T-cell (primary cell): ENCODE results near the gene NTM. TPM values are rescaled to one million over a fixed set of nuclear protein-coding genes. Genes with fewer than 3 reads are reported as not detected.

ENCODE experiments used
- ATAC-seq, 4 experiments: fragments of 200-7000 bp in 3 of 4; fragments of 150-1000 bp in 1 of 4; cut with Tn5 transposase; replicated peaks in 1 of 4; 1 replicate in 3 of 4; 2 replicates in 1 of 4; pipeline ENCODE4 v1.10.0; 2021; ENCODE audit warnings: moderate library complexity in 3 of 4, mild to moderate bottlenecking in 2 of 4, moderate number of reproducible peaks in 1 of 4
- CTCF ChIA-PET, 2 donors: fragments of 300-600 bp; sonication (Branson Sonifier 250); formaldehyde crosslinking; loops; one replicate each; lab custom pipeline; 2022; ENCODE audit warnings: antibody characterized with exemption in 2 of 2; lab: Charles Lee
- POLR2A ChIA-PET, 2 donors: fragments of 300-600 bp; sonication (Branson Sonifier 250); formaldehyde crosslinking; loops; one replicate each; lab custom pipeline; 2022; ENCODE audit warnings: antibody characterized with exemption in 2 of 2; lab: Charles Lee
- DNase-seq, 35 experiments: peaks; one replicate each; pipeline versions ENCODE4 v3.0.0 to v3.0.0-alpha.2; 2013 to 2023
- H3K27ac ChIP-seq: one replicate; pipeline ENCODE4 v1.5.1; 2013; ENCODE audit warnings: low read length
- H3K27me3 ChIP-seq, 2 experiments: replicated peaks in 1 of 2; 1 replicate in 1 of 2; 2 replicates in 1 of 2; pipeline versions ENCODE4 v1.6.1 to v1.7.0; 2013; ENCODE audit warnings: low read length in 1 of 2, mixed read lengths in 1 of 2; ENCODE audit not compliant: control insufficient read depth in 2 of 2, insufficient read depth in 2 of 2; ENCODE audit errors: extremely low read depth in 1 of 2
- H3K36me3 ChIP-seq, 2 donors: 1 replicate in 1 of 2; 2 replicates in 1 of 2; pipeline versions ENCODE4 v1.6.1 to v1.7.0; 2013; ENCODE audit warnings: low read length in 1 of 2; ENCODE audit not compliant: control insufficient read depth in 2 of 2, insufficient read depth in 1 of 2; ENCODE audit errors: extremely low read depth in 1 of 2
- H3K4me1 ChIP-seq, 2 experiments: 1 replicate in 1 of 2; 2 replicates in 1 of 2; pipeline versions ENCODE4 v1.6.1 to v1.7.0; 2013; ENCODE audit warnings: low read length in 2 of 2, mixed read lengths in 1 of 2; ENCODE audit not compliant: insufficient read depth in 2 of 2, control insufficient read depth in 1 of 2; ENCODE audit errors: extremely low read depth in 1 of 2
- H3K4me3 ChIP-seq, 2 donors: 1 replicate in 1 of 2; 2 replicates in 1 of 2; pipeline versions ENCODE4 v1.5.1 to v1.7.0; 2013; ENCODE audit warnings: mild to moderate bottlenecking in 2 of 2, low read length in 1 of 2, moderate library complexity in 1 of 2; ENCODE audit not compliant: control insufficient read depth in 1 of 2; ENCODE audit errors: extremely low read depth in 1 of 2
- H3K9me3 ChIP-seq: 2 replicates; pipeline ENCODE4 v1.7.0; 2013
- H3K27ac Mint-ChIP-seq, 2 donors: one replicate each; pipeline ENCODE4 v1.8.0; 2020 to 2021; ENCODE audit warnings: mild to moderate bottlenecking in 2 of 2, mixed read lengths in 2 of 2
- H3K27me3 Mint-ChIP-seq, 2 donors: one replicate each; pipeline ENCODE4 v1.8.0; 2021 to 2022; ENCODE audit warnings: mixed read lengths in 2 of 2
- H3K36me3 Mint-ChIP-seq: one replicate; pipeline ENCODE4 v1.8.0; 2021; ENCODE audit warnings: mixed read lengths
- H3K4me1 Mint-ChIP-seq, 3 donors: one replicate each; pipeline ENCODE4 v1.8.0; 2020 to 2022; ENCODE audit warnings: mixed read lengths in 3 of 3, mild to moderate bottlenecking in 1 of 3
- H3K4me3 Mint-ChIP-seq, 3 donors: one replicate each; pipeline ENCODE4 v1.8.0; 2020 to 2022; ENCODE audit warnings: mild to moderate bottlenecking in 3 of 3, mixed read lengths in 3 of 3, moderate library complexity in 3 of 3
- H3K9me3 Mint-ChIP-seq, 3 donors: one replicate each; pipeline ENCODE4 v1.8.0; 2020 to 2022; ENCODE audit warnings: mixed read lengths in 3 of 3
- WGBS: methylation state at CpG from one replicate; pipeline ENCODE4 v1.1.5; 2013; ENCODE audit warnings: missing lambda C conversion rate; ENCODE audit not compliant: insufficient coverage; 5-methylcytosine and 5-hydroxymethylcytosine counted together
- total RNA-seq, 35 experiments: library from RNA in 6 of 35; stranded (reverse) in 6 of 35; fragments of 120-200 nt in 1 of 35; gene quantifications; one replicate each; pipeline versions ENCODE4 v1.2.1 to v1.2.4 and lab custom pipeline; 2013 to 2026

NTM gene
- total RNA-seq, 5 donors from 2014 or later (not counting 1 experiment from before 2014, with no cell fraction given) = not detected

- no peak for DNase-seq
- no peak for ATAC-seq
- no peaks in the 10 kb centered on the region for H3K9me3 ChIP-seq
- no peak overlapping the region for H3K4me3 Mint-ChIP-seq
- no peaks in the 10 kb centered on the region for H3K36me3 ChIP-seq
- H3K4me1 Mint-ChIP-seq = no peaks in the 10 kb centered on the region
- H3K4me3 ChIP-seq = no peak overlapping the region
- no peaks in the 10 kb centered on the region for H3K27me3 Mint-ChIP-seq
- peaks cover 4 to 17% (median 11%) of the 10 kb centered on the region in 3 donors for H3K9me3 Mint-ChIP-seq
- POLR2A ChIA-PET = no interaction called here
- WGBS = 84% methylated on average over 4 of the region's 11 CpGs
- H3K36me3 Mint-ChIP-seq = no peaks in the 10 kb centered on the region
- H3K4me1 ChIP-seq = no peaks in the 10 kb centered on the region
- CTCF ChIA-PET = no interaction called here
- H3K27me3 ChIP-seq = no peaks in the 10 kb centered on the region
- no peak overlapping the region for H3K27ac ChIP-seq
- no peak overlapping the region for H3K27ac Mint-ChIP-seq
These were observed 858.4 kb downstream of the NTM start for GRCh38 chr11:132228746-132229325.

- ChIA-PET POLR2A (no interaction called here), CTCF (no interaction called here)
- Mint-ChIP-seq H3K27ac (no peak overlapping the region), H3K4me3 (no peak overlapping the region), H3K4me1 (no peaks in the 10 kb centered on the region), H3K9me3 (peaks cover 7 to 25% (median 8%) of the 10 kb centered on the region in 3 donors), H3K27me3 (no peaks in the 10 kb centered on the region), H3K36me3 (no peaks in the 10 kb centered on the region)
- Histone ChIP-seq H3K27ac (no peak overlapping the region), H3K4me3 (no peak overlapping the region), H3K36me3 (no peaks in the 10 kb centered on the region), H3K4me1 (no peaks in the 10 kb centered on the region), H3K9me3 (no peaks in the 10 kb centered on the region), H3K27me3 (peaks cover 0 to 4% of the 10 kb centered on the region in 2 experiments)
- no peak for ATAC-seq
- WGBS = 75% methylated on average over 4 of the region's 13 CpGs
- no peak for DNase-seq
These were observed 861.4 kb downstream of the NTM start for GRCh38 chr11:132231656-132232347.

- Histone ChIP-seq H3K27ac (no peak overlapping the region), H3K4me3 (no peak overlapping the region), H3K4me1 (no peaks in the 10 kb centered on the region), H3K36me3 (no peaks in the 10 kb centered on the region), H3K27me3 (peaks cover 0 to 5% of the 10 kb centered on the region in 2 experiments), H3K9me3 (no peaks in the 10 kb centered on the region)
- Mint-ChIP-seq H3K36me3 (no peaks in the 10 kb centered on the region), H3K27me3 (no peaks in the 10 kb centered on the region), H3K27ac (no peak overlapping the region), H3K4me1 (no peaks in the 10 kb centered on the region), H3K9me3 (peaks cover 3 to 13% (median 5%) of the 10 kb centered on the region in 3 donors), H3K4me3 (no peak overlapping the region)
- ChIA-PET POLR2A (no interaction called here), CTCF (no interaction called here)
- ATAC-seq (no peak), DNase-seq (no peak)
- 100% methylated on average over 1 of the region's 4 CpGs for WGBS
These were observed 864.5 kb downstream of the NTM start for GRCh38 chr11:132234878-132235277.

- ChIA-PET POLR2A (no interaction called here), CTCF (no interaction called here)
- H3K36me3 ChIP-seq = no peaks in the 10 kb centered on the region
- no peak overlapping the region for H3K27ac ChIP-seq
- Mint-ChIP-seq H3K9me3 (peaks cover 3 to 13% (median 5%) of the 10 kb centered on the region in 3 donors), H3K4me1 (no peaks in the 10 kb centered on the region), H3K4me3 (no peak overlapping the region), H3K27me3 (no peaks in the 10 kb centered on the region), H3K36me3 (no peaks in the 10 kb centered on the region), H3K27ac (no peak overlapping the region)
- ATAC-seq = no peak
- H3K27me3 ChIP-seq = peaks cover 0 to 5% of the 10 kb centered on the region in 2 experiments
- no peak for DNase-seq
- no peaks in the 10 kb centered on the region for H3K9me3 ChIP-seq
- WGBS = 80% methylated on average over 5 of the region's 9 CpGs
- no peak overlapping the region for H3K4me3 ChIP-seq
- no peaks in the 10 kb centered on the region for H3K4me1 ChIP-seq
These were observed 867.4 kb downstream of the NTM start for GRCh38 chr11:132237781-132238180.

- DNase-seq (no peak), ATAC-seq (no peak)
- no peak overlapping the region for H3K27ac ChIP-seq
- 85% methylated on average over 4 of the region's 7 CpGs for WGBS
- H3K4me3 ChIP-seq = no peak overlapping the region
- Mint-ChIP-seq H3K4me3 (no peak overlapping the region), H3K36me3 (no peaks in the 10 kb centered on the region), H3K9me3 (peaks cover 5 to 13% (median 5%) of the 10 kb centered on the region in 3 donors), H3K4me1 (no peaks in the 10 kb centered on the region), H3K27me3 (no peaks in the 10 kb centered on the region), H3K27ac (no peak overlapping the region)
- no peaks in the 10 kb centered on the region for H3K36me3 ChIP-seq
- peaks cover 0 to 5% of the 10 kb centered on the region in 2 experiments for H3K27me3 ChIP-seq
- no peaks in the 10 kb centered on the region for H3K9me3 ChIP-seq
- ChIA-PET POLR2A (no interaction called here), CTCF (no interaction called here)
- no peaks in the 10 kb centered on the region for H3K4me1 ChIP-seq
These were observed 868.0 kb downstream of the NTM start for GRCh38 chr11:132238331-132238866.

- CTCF ChIA-PET = no interaction called here
- peaks cover 0 to 12% of the 10 kb centered on the region in 2 experiments for H3K27me3 ChIP-seq
- H3K36me3 ChIP-seq = no peaks in the 10 kb centered on the region
- WGBS = 87% methylated on average over 4 of the region's 5 CpGs
- no peak overlapping the region for H3K27ac ChIP-seq
- H3K4me3 Mint-ChIP-seq = no peak overlapping the region
- no peaks in the 10 kb centered on the region for H3K4me1 Mint-ChIP-seq
- H3K36me3 Mint-ChIP-seq = no peaks in the 10 kb centered on the region
- no peak for DNase-seq
- no peak overlapping the region for H3K27ac Mint-ChIP-seq
- no peaks in the 10 kb centered on the region for H3K4me1 ChIP-seq
- no peak for ATAC-seq
- peaks cover 0 to 5% (median 5%) of the 10 kb centered on the region in 3 donors for H3K9me3 Mint-ChIP-seq
- POLR2A ChIA-PET = no interaction called here
- no peak overlapping the region for H3K4me3 ChIP-seq
- H3K9me3 ChIP-seq = no peaks in the 10 kb centered on the region
- no peaks in the 10 kb centered on the region for H3K27me3 Mint-ChIP-seq
These were observed 870.0 kb downstream of the NTM start for GRCh38 chr11:132240374-132240773.
